Measurements from ENCODE around the gene PHC2.

- TF ChIP-seq MAX (IDR thresholded peaks at IDR 0.05; ENCODE audit: low read depth, low read length) (no peak), CTCF (IDR thresholded peaks at IDR 0.05; ENCODE audit: low read depth, low read length) (no peak)
Observed at GRCh38 chr1:33369081-33369480, 61.8 kb downstream of the PHC2 start.

Measured in NB4 (cell line).